Choroid plexus epithelial cell (primary cell): Measurements from ENCODE around the gene IGFBP3.

ENCODE experiments used
- DNase-seq: peaks from one replicate; pipeline ENCODE4 v3.0.0-alpha.2; 2010; ENCODE audit warnings: low read depth
- H3K4me3 ChIP-seq: 2 replicates; pipeline ENCODE4 v1.5.1; 2011; ENCODE audit warnings: low read depth, mild to moderate bottlenecking, control low read depth, low read length, moderate library complexity
- TF ChIP-seq, protein P1 (sequence below): conservative IDR thresholded peaks from 2 replicates; pipeline ENCODE4 v1.5.1; 2011; ENCODE audit warnings: low read depth, mild to moderate bottlenecking, control low read depth, inconsistent platforms, low read length, moderate library complexity

IGFBP3 gene

DNA sequence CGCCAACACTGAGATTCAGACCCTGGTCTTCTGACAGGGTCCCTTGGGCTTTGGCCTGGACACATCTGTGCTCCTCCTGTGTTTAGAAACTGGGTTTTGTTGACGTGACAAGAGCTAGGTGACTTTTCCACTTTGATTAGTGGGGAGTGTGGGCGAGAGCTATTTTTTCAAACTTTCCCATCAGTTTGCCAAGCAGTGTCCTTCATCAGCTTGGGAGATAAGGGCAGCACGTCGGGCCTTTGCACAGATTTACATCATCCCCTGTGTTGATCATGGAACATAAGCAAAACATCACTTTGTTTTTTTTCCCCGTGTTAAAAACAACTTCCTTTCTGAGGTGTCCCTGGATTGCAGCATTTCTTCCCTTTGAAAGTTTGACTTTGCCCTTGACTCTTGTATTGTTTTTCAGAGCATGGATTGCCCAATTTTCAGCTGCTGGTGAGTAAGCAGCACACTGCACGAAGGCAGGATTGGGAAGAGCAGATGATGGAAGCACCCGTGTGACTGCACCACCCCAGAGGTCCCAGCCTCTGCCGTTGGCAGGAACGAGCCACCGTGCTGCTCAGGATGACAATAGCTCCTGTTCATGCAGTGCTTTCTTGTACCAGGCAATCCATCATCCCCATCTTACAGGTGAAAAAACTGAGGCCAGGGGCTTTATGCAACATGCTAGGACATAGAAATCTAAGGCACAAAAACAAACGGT lies 39.2 kb downstream of the IGFBP3 start:
- peak; percentile 92 for DNase-seq
- TF ChIP-seq, protein P1, sequence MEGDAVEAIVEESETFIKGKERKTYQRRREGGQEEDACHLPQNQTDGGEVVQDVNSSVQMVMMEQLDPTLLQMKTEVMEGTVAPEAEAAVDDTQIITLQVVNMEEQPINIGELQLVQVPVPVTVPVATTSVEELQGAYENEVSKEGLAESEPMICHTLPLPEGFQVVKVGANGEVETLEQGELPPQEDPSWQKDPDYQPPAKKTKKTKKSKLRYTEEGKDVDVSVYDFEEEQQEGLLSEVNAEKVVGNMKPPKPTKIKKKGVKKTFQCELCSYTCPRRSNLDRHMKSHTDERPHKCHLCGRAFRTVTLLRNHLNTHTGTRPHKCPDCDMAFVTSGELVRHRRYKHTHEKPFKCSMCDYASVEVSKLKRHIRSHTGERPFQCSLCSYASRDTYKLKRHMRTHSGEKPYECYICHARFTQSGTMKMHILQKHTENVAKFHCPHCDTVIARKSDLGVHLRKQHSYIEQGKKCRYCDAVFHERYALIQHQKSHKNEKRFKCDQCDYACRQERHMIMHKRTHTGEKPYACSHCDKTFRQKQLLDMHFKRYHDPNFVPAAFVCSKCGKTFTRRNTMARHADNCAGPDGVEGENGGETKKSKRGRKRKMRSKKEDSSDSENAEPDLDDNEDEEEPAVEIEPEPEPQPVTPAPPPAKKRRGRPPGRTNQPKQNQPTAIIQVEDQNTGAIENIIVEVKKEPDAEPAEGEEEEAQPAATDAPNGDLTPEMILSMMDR = no peak
- no peak overlapping the region for H3K4me3 ChIP-seq

DNA sequence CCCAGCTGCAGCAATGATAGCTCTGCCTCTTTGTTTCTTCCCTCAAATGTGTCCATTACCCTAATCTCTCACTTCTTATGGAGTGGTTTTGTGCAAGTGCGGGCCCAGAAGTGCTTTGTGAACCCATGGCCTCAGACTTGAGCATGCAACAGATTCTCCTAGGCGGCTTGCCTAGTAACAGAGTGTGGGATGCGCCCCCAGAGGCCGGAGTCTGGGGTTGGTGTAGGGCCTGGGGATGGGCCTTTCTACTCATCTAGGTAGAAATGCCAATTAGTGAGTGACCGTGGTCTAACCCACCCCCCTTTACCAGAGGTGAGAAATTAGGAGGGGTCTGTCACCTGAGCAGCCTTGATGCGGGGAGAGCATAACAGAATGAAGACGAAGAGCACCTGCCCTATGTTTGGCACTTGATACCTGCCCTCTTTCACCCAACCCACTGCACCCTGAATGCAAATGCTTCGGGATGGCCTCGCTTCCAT lies 39.8 kb downstream of the IGFBP3 start:
- DNase-seq = no peak
- no peak overlapping the region for H3K4me3 ChIP-seq
- TF ChIP-seq, protein P1 = no peak

- no peak overlapping the region for H3K4me3 ChIP-seq
- no peak for DNase-seq
- TF ChIP-seq, protein P1 = no peak
Observed at GRCh38 chr7:45880433-45880860, 40.6 kb downstream of the IGFBP3 start.

DNA sequence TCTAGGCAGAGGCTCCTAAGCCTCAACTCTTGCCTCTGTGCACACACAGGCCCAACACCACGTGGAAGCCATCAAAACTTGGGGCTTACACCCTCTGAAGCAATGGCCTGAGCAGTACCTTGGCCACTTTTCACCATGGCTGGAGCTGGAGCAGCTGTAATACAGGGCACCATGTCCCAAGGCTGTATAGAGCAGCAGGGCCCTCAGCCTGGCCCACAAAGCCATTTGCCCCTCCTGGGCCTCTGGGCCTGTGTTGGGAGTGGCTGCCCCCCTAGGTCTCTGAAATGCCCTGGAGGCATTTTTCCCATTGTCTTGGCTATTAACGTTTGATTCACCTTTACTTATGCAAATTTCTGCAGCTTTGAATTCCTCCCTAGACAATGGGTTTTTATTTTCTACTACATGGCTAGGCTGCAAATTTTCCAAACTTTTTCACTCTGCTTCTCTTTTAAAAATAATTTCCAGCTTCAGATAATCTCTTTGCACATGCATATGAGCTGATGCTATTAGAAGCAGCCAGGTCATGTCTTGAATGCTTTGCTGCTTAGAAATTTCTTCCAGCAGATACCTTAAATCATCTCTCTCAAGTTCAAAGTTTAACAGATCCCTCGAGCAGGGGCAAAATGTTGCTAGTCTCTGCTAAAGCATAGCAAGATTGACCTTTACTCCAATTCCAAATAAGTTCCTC lies 42.5 kb downstream of the IGFBP3 start:
- TF ChIP-seq, protein P1 = no peak
- H3K4me3 ChIP-seq = no peak overlapping the region
- no peak for DNase-seq

GRCh38 chr7:45876519-45876918 lies 44.6 kb downstream of the IGFBP3 start:
- H3K4me3 ChIP-seq = no peak overlapping the region
- no peak for DNase-seq
- TF ChIP-seq, protein P1 = no peak

GRCh38 chr7:45874408-45875131 lies 46.5 kb downstream of the IGFBP3 start:
- TF ChIP-seq, protein P1 = no peak
- H3K4me3 ChIP-seq = no peak overlapping the region
- DNase-seq = peak; percentile 82
